ENCODE data around the gene FAM193B.

FAM193B gene

GRCh38 chr5:177500685-177501522 lies 53.5 kb downstream of the FAM193B start:
- Histone ChIP-seq H3K9me2 (replicated peaks; ENCODE audit: control insufficient read depth, low read length) (no peaks in the 10 kb centered on the region), H3K4me2 (ENCODE audit: low read length) (no peak overlapping the region), H3K4me3 (ENCODE audit: low read length) (no peak overlapping the region), H3K9me3 (ENCODE audit: control insufficient read depth, insufficient read depth, low read length) (no peaks in the 10 kb centered on the region), H3K79me2 (ENCODE audit: control insufficient read depth, low read length) (peaks cover 4% of the 10 kb centered on the region), H3F3A (ENCODE audit: control insufficient read depth, insufficient read depth) (peaks cover 29% of the 10 kb centered on the region), H3K36me3 (ENCODE audit: control insufficient read depth, low read length) (peaks cover 44% of the 10 kb centered on the region), H3K27ac (ENCODE audit: low read depth, low read length) (peak overlapping the region; percentile 83), H3K4me1 (ENCODE audit: control insufficient read depth, low read length) (peaks cover 69% of the 10 kb centered on the region), H4K20me1 (ENCODE audit: control insufficient read depth, insufficient read depth, low read depth, low read length) (peaks cover 13% of the 10 kb centered on the region; the same call in 1 of the 2 replicates), H3K27me3 (ENCODE audit: control insufficient read depth, low read length) (peaks cover 18% of the 10 kb centered on the region)
- TF ChIP-seq CTCF (IDR thresholded peaks at IDR 0.05; ENCODE audit: low read depth, low read length, poor library complexity, severe bottlenecking), result peak; percentile 98
- no peak for TF ChIP-seq EZH2phosphoT487 (IDR thresholded peaks at IDR 0.05; ENCODE audit: borderline replicate concordance, low read length)

DNA sequence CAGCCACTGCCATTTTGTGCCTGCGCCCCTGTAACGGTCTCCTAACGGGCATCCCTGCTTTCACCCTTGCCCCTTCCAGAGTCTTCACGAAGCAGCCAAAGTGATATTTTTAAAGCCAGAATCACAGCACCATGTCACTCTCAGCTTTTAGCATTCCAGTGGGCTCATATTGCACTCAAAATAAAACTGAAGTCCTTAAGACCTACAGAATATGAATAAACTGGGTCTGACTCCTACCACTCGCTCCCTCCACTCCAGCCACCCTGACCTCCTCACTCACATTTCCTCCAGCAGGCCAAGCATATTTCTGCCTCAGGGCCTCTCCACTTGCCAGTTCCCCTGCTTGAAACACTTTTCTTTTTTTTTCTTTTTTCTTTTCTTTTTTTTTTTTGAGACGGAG lies 54.5 kb downstream of the FAM193B start:
- H4K20me1 ChIP-seq (ENCODE audit: control insufficient read depth, insufficient read depth, low read depth, low read length), result peaks cover 13% of the 10 kb centered on the region; the same call in 1 of the 2 replicates
- H3K27ac ChIP-seq (ENCODE audit: low read depth, low read length), result no peak overlapping the region
- no peaks in the 10 kb centered on the region for H3K9me3 ChIP-seq (ENCODE audit: control insufficient read depth, insufficient read depth, low read length)
- peaks cover 4% of the 10 kb centered on the region; the same call in 1 of the 2 replicates for H3K79me2 ChIP-seq (ENCODE audit: control insufficient read depth, low read length)
- no peak overlapping the region for H3K4me2 ChIP-seq (ENCODE audit: low read length)
- H3K4me3 ChIP-seq (ENCODE audit: low read length), result no peak overlapping the region
- no peak for TF ChIP-seq CTCF (IDR thresholded peaks at IDR 0.05; ENCODE audit: low read depth, low read length, poor library complexity, severe bottlenecking)
- H3K9me2 ChIP-seq (replicated peaks; ENCODE audit: control insufficient read depth, low read length), result no peaks in the 10 kb centered on the region
- H3K36me3 ChIP-seq (ENCODE audit: control insufficient read depth, low read length), result peaks cover 36% of the 10 kb centered on the region
- peaks cover 18% of the 10 kb centered on the region for H3K27me3 ChIP-seq (ENCODE audit: control insufficient read depth, low read length)
- H3K4me1 ChIP-seq (ENCODE audit: control insufficient read depth, low read length), result peaks cover 71% of the 10 kb centered on the region
- H3F3A ChIP-seq (ENCODE audit: control insufficient read depth, insufficient read depth), result peaks cover 29% of the 10 kb centered on the region

DNA sequence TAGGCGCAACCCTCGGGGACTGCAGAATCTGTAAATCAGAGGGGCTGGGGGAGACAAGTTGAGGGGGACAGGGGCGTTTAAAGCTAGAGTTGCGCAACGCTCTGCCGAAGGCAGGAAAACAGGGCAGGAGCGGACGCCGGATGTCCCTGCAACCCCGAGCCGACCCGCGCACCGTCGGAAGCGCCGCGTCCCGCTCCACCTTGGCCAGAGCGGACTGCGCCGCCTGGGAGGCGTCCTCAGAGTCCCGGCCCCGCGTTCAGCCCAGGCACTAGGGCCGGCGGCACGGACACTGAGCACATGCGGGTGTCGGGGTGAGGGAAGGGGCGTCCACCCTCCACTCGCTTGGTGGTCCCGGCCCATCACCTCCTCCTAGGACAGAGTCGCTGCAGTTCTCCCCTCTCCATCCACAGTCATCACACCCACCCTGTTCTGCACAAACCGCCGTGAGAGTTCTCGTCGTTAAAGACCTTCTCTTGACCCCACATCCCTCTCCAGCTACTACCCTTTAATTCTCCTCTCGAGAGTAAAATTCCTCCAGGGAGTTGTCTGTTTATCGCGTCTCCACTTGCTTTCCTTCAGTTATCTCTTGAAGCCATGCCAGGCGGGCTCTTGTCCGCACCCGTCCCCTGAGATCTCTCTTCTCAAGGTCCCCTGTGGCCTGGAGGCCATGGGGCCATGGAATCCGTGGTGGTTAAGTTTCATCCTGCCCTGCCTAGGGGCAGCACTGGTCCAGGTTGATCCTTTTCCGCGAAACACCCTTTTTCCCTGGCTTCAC lies 56.2 kb downstream of the FAM193B start:
- TF ChIP-seq EZH2phosphoT487 (IDR thresholded peaks at IDR 0.05; ENCODE audit: borderline replicate concordance, low read length) (no peak), CTCF (IDR thresholded peaks at IDR 0.05; ENCODE audit: low read depth, low read length, poor library complexity, severe bottlenecking) (no peak)
- H3K9me2 ChIP-seq (replicated peaks; ENCODE audit: control insufficient read depth, low read length), result no peaks in the 10 kb centered on the region
- H3K79me2 ChIP-seq (ENCODE audit: control insufficient read depth, low read length), result peaks cover 4% of the 10 kb centered on the region; the same call in 1 of the 2 replicates
- peak overlapping the region; percentile 82 for H3K4me3 ChIP-seq (ENCODE audit: low read length)
- peak overlapping the region; percentile 71 for H3K4me2 ChIP-seq (ENCODE audit: low read length)
- H4K20me1 ChIP-seq (ENCODE audit: control insufficient read depth, insufficient read depth, low read depth, low read length), result peaks cover 8% of the 10 kb centered on the region; the same call in 1 of the 2 replicates
- no peak overlapping the region for H3K27ac ChIP-seq (ENCODE audit: low read depth, low read length)
- peaks cover 20% of the 10 kb centered on the region for H3K36me3 ChIP-seq (ENCODE audit: control insufficient read depth, low read length)
- H3K4me1 ChIP-seq (ENCODE audit: control insufficient read depth, low read length), result peaks cover 67% of the 10 kb centered on the region
- no peaks in the 10 kb centered on the region for H3K9me3 ChIP-seq (ENCODE audit: control insufficient read depth, insufficient read depth, low read length)
- peaks cover 18% of the 10 kb centered on the region for H3K27me3 ChIP-seq (ENCODE audit: control insufficient read depth, low read length)
- peaks cover 28% of the 10 kb centered on the region for H3F3A ChIP-seq (ENCODE audit: control insufficient read depth, insufficient read depth)
